SK-N-SH (cell line): Measurements from ENCODE around the gene TSHZ3. TPM values are rescaled to one million over a fixed set of nuclear protein-coding genes. Genes with fewer than 3 reads are reported as not detected.

ENCODE experiments used
- CTCF ChIA-PET: fragments of 300-600, 350-600 bp; formaldehyde crosslinking; extraction: SDS; loops from one replicate; lab custom pipeline; 2021; lab: Yijun Ruan, JAX
- POLR2A ChIA-PET: fragments of 350-600 bp; sonication (Branson Sonifier 250); formaldehyde crosslinking; extraction: SDS; loops from one replicate; lab custom pipeline; 2020; ENCODE audit warnings: antibody characterized with exemption, inconsistent platforms; lab: Yijun Ruan, JAX
- DNase-seq: peaks from one replicate; pipeline ENCODE4 v3.0.0; 2012
- H2AFZ ChIP-seq: fragments of 200-600 bp; sonication (generic); 2 replicates; pipeline ENCODE4 v1.8.1; 2016; ENCODE audit warnings: antibody characterized with exemption, mild to moderate bottlenecking, low read depth
- H3F3A ChIP-seq: fragments of 200-600 bp; sonication (generic); replicated peaks from 2 replicates; pipeline ENCODE3; 2016; ENCODE audit warnings: antibody characterized with exemption, mild to moderate bottlenecking; ENCODE audit not compliant: insufficient read depth
- H3K27ac ChIP-seq, 2 experiments: fragments of 200-500 bp in 1 of 2; fragments of 200-600 bp in 1 of 2; sonication (Bioruptor generic) in 1 of 2; sonication (generic), shearing (Covaris generic) in 1 of 2; 2 replicates each; pipeline versions ENCODE4 v1.5.1 to v1.6.1; 2014 to 2016; ENCODE audit warnings: low read depth in 2 of 2, inconsistent platforms in 1 of 2, low read length in 1 of 2, mild to moderate bottlenecking in 1 of 2, mixed read lengths in 1 of 2
- H3K27me3 ChIP-seq: fragments of 200-600 bp; sonication (generic), shearing (Covaris generic); 2 replicates; pipeline ENCODE4 v1.6.1; 2016; ENCODE audit warnings: mixed run types; ENCODE audit not compliant: insufficient read depth
- H3K36me3 ChIP-seq, 2 experiments: fragments of 200-500 bp in 1 of 2; fragments of 200-600 bp in 1 of 2; sonication (Bioruptor generic) in 1 of 2; sonication (generic) in 1 of 2; replicated peaks in 1 of 2; 2 replicates each; pipeline versions ENCODE3 to v1.5.1; 2014 to 2016; ENCODE audit warnings: low read length in 1 of 2, mild to moderate bottlenecking in 1 of 2; ENCODE audit not compliant: insufficient read depth in 2 of 2, control insufficient read depth in 1 of 2
- H3K4me1 ChIP-seq, 2 experiments: fragments of 200-500 bp in 1 of 2; fragments of 200-600 bp in 1 of 2; sonication (Bioruptor generic) in 1 of 2; sonication (generic), shearing (Covaris generic) in 1 of 2; 2 replicates each; pipeline versions ENCODE4 v1.5.1 to v1.6.1; 2014 to 2016; ENCODE audit warnings: low read depth in 1 of 2, low read length in 1 of 2, mixed run types in 1 of 2; ENCODE audit not compliant: insufficient read depth in 2 of 2, control insufficient read depth in 1 of 2
- H3K4me2 ChIP-seq: fragments of 200-600 bp; sonication (generic), shearing (Covaris generic); 2 replicates; pipeline ENCODE4 v1.6.1; 2017; ENCODE audit warnings: mixed run types
- H3K4me3 ChIP-seq, 2 experiments: fragments of 200-500 bp in 1 of 2; fragments of 200-600 bp in 1 of 2; sonication (Bioruptor generic) in 1 of 2; sonication (generic), shearing (Covaris generic) in 1 of 2; 2 replicates each; pipeline versions ENCODE4 v1.5.1 to v1.8.1; 2014 to 2016; ENCODE audit warnings: low read depth in 2 of 2, inconsistent platforms in 1 of 2, low read length in 1 of 2, mild to moderate bottlenecking in 1 of 2, mixed read lengths in 1 of 2, moderate library complexity in 1 of 2
- H3K79me2 ChIP-seq: fragments of 200-600 bp; sonication (generic); 2 replicates; pipeline ENCODE4 v1.8.1; 2017; ENCODE audit warnings: mild to moderate bottlenecking; ENCODE audit not compliant: insufficient read depth
- H3K9ac ChIP-seq: fragments of 200-600 bp; sonication (generic); 2 replicates; pipeline ENCODE4 v1.6.1; 2017; ENCODE audit warnings: mixed run types
- H3K9me2 ChIP-seq: fragments of 200-600 bp; sonication (generic); 2 replicates; pipeline ENCODE4 v1.6.1; 2017; ENCODE audit warnings: mixed run types
- H3K9me3 ChIP-seq: fragments of 200-600 bp; sonication (generic); 2 replicates; pipeline ENCODE4 v1.6.1; 2017; ENCODE audit warnings: mixed run types, mild to moderate bottlenecking, moderate library complexity
- H4K20me1 ChIP-seq: fragments of 200-600 bp; sonication (generic); 2 replicates; pipeline ENCODE4 v1.6.1; 2017; ENCODE audit warnings: mild to moderate bottlenecking, mixed run types; ENCODE audit not compliant: insufficient read depth
- EP300 ChIP-seq, 2 experiments: IDR thresholded peaks; 2 replicates each; pipeline versions ENCODE4 v1.4.0 to v1.6.1; 2012; ENCODE audit warnings: borderline replicate concordance in 1 of 2, low read depth in 1 of 2, low read length in 1 of 2
- EZH2phosphoT487 ChIP-seq: fragments of 200-600 bp; sonication (generic); IDR thresholded peaks from 2 replicates; pipeline ENCODE4 v1.6.1; 2017; ENCODE audit warnings: low read depth, mixed run types, mild to moderate bottlenecking, antibody characterized with exemption, moderate library complexity, borderline replicate concordance
- GATA2 ChIP-seq: sonication (generic); formaldehyde crosslinking; IDR thresholded peaks from 2 replicates; pipeline ENCODE4 v1.5.0; 2020; ENCODE audit warnings: mild to moderate bottlenecking, missing genetic modification reagents
- NFIC ChIP-seq: IDR thresholded peaks from 2 replicates; pipeline ENCODE4 v1.4.0; 2012; ENCODE audit warnings: borderline replicate concordance
- NRF1 ChIP-seq: IDR thresholded peaks from 2 replicates; pipeline ENCODE4 v1.6.1; 2012; ENCODE audit warnings: low read depth, mild to moderate bottlenecking, low read length
- PBX3 ChIP-seq: IDR thresholded peaks from 2 replicates; pipeline ENCODE4; 2012
- RAD21 ChIP-seq: IDR thresholded peaks from 2 replicates; pipeline ENCODE4 v1.6.1; 2012; ENCODE audit warnings: mild to moderate bottlenecking, low read length
- REST ChIP-seq: IDR thresholded peaks from 2 replicates; pipeline ENCODE4 v1.6.1; 2012; ENCODE audit warnings: mild to moderate bottlenecking, low read depth, low read length, moderate library complexity
- RXRA ChIP-seq: IDR thresholded peaks from 2 replicates; pipeline ENCODE4 v1.4.0; 2012; ENCODE audit warnings: low read depth, mild to moderate bottlenecking, borderline replicate concordance
- TCF12 ChIP-seq: IDR thresholded peaks from 2 replicates; pipeline ENCODE4 v1.4.0; 2012
- ZBTB33 ChIP-seq: IDR thresholded peaks from 2 replicates; pipeline ENCODE4 v1.4.0; 2012; ENCODE audit warnings: low read depth, borderline replicate concordance
- WGBS: methylation state at CpG from one replicate; pipeline ENCODE4 v1.1.6; 2017; ENCODE audit warnings: low lambda C conversion rate; 5-methylcytosine and 5-hydroxymethylcytosine counted together
- polyA plus RNA-seq, 3 experiments: library from polyadenylated mRNA; depleted of rRNA; stranded (reverse); fragments of >200 nt; gene quantifications; 2 replicates each; pipeline ENCODE4 v1.2.3, GENCODE V29; 2012

Gene TSHZ3
- polyA plus RNA-seq, 1 of the 3 experiments (the other 2 are of a cell fraction): 3.3 TPM

GRCh38 chr19:31348481-31349159, 616 bp downstream of the TSHZ3 start:
- 6% methylated on average over 40 of the region's 61 CpGs for WGBS
- Histone ChIP-seq H3F3A (no peaks in the 10 kb centered on the region), H3K27me3 (no peaks in the 10 kb centered on the region), H3K4me3 (peak overlapping the region; percentile 85 to 97), H3K27ac (peak overlapping the region; percentile 74 to 75), H3K9me3 (no peaks in the 10 kb centered on the region), H3K9ac (peak overlapping the region; percentile 73), H3K79me2 (peaks cover 73% of the 10 kb centered on the region), H2AFZ (peak overlapping the region; percentile 51; the same call in 1 of the 2 replicates), H3K4me2 (peak overlapping the region; percentile 75), H4K20me1 (peaks cover 34% of the 10 kb centered on the region), H3K9me2 (no peaks in the 10 kb centered on the region), H3K4me1 (peaks cover 30 to 46% of the 10 kb centered on the region in 2 experiments), H3K36me3 (peaks cover 0 to 3% of the 10 kb centered on the region in 2 experiments)
- POLR2A ChIA-PET: no interaction called here
- peak; percentile 56 for DNase-seq
- CTCF ChIA-PET: interaction anchor here (2.2 kb wide), 1 partner anchor 294 kb away, joined by 7 read pairs; no protein-coding TSS in a partner anchor
- 0 out of 4 replicates have a peak, but pooled peaks of 1 of the 2 experiments have one; percentile 9 for TF ChIP-seq EP300 (IDR thresholded peaks at IDR 0.05; ENCODE audit: borderline replicate concordance in 1 of 2, low read depth in 1 of 2, low read length in 1 of 2)
- TF ChIP-seq GATA2: no peak

GRCh38 chr19:31347828-31348392, 1.3 kb downstream of the TSHZ3 start:
- H3K36me3 ChIP-seq: peaks cover 0 to 3% of the 10 kb centered on the region in 2 experiments
- ChIA-PET CTCF (interaction anchor here (1.1 to 2.3 kb wide), 7 partner anchors 32 to 877 kb away, joined by 3 to 7 read pairs (median 6); no protein-coding TSS in a partner anchor), POLR2A (interaction anchor here (1.6 to 2.6 kb wide), 2 partner anchors 10 to 33 kb away, joined by 4 to 6 read pairs; no protein-coding TSS in a partner anchor)
- H2AFZ ChIP-seq: no peak overlapping the region
- peak overlapping the region; percentile 73 for H3K9ac ChIP-seq
- no peaks in the 10 kb centered on the region for H3F3A ChIP-seq
- WGBS: 57% methylated on average over 11 of the region's 11 CpGs
- H3K79me2 ChIP-seq: peaks cover 75% of the 10 kb centered on the region
- peaks cover 33% of the 10 kb centered on the region for H4K20me1 ChIP-seq
- H3K4me1 ChIP-seq: peaks cover 37 to 50% of the 10 kb centered on the region in 2 experiments
- peak overlapping the region; percentile 85 to 97 for H3K4me3 ChIP-seq
- TF ChIP-seq TCF12: no peak
- TF ChIP-seq EZH2phosphoT487: no peak
- no peak for TF ChIP-seq NFIC
- peak; percentile 23; the same call in 1 of the 2 replicates for TF ChIP-seq PBX3
- DNase-seq: no peak
- H3K9me3 ChIP-seq: no peaks in the 10 kb centered on the region
- H3K4me2 ChIP-seq: peak overlapping the region; percentile 75
- H3K9me2 ChIP-seq: no peaks in the 10 kb centered on the region
- H3K27me3 ChIP-seq: no peaks in the 10 kb centered on the region
- peak overlapping the region in 1 of 2 experiments; percentile 74; a peak in 2 of 4 replicates for H3K27ac ChIP-seq

- peaks cover 75% of the 10 kb centered on the region for H3K79me2 ChIP-seq
- DNase-seq: no peak
- no peaks in the 10 kb centered on the region for H3K9me2 ChIP-seq
- H3K27ac ChIP-seq: peak overlapping the region in 1 of 2 experiments; percentile 74; a peak in 1 of 4 replicates
- ChIA-PET POLR2A (interaction anchor here (0.6 to 2.6 kb wide), 3 partner anchors 9 to 720 kb away, joined by 3 to 6 read pairs (median 4); no protein-coding TSS in a partner anchor), CTCF (interaction anchor here (1.1 to 2.3 kb wide), 7 partner anchors 32 to 877 kb away, joined by 3 to 7 read pairs (median 6); no protein-coding TSS in a partner anchor)
- no peak overlapping the region for H2AFZ ChIP-seq
- 82% methylated on average over 3 of the region's 3 CpGs for WGBS
- H3F3A ChIP-seq: no peaks in the 10 kb centered on the region
- H3K27me3 ChIP-seq: no peaks in the 10 kb centered on the region
- peak overlapping the region; percentile 85 to 97; a peak in 3 of 4 replicates for H3K4me3 ChIP-seq
- peaks cover 27% of the 10 kb centered on the region for H4K20me1 ChIP-seq
- H3K9me3 ChIP-seq: no peaks in the 10 kb centered on the region
- peaks cover 36 to 50% of the 10 kb centered on the region in 2 experiments for H3K4me1 ChIP-seq
- peak overlapping the region; percentile 75 for H3K4me2 ChIP-seq
- H3K36me3 ChIP-seq: peaks cover 0 to 3% of the 10 kb centered on the region in 2 experiments
- peak overlapping the region; percentile 73; the same call in 1 of the 2 replicates for H3K9ac ChIP-seq
- TF ChIP-seq RXRA (no peak), REST (no peak), NRF1 (no peak), EZH2phosphoT487 (no peak), RAD21 (no peak), ZBTB33 (no peak)
Measured at GRCh38 chr19:31347354-31347753, 1.9 kb downstream of the TSHZ3 start.
